Measurements from ENCODE around the gene TGFA. TPM values are rescaled to one million over a fixed set of nuclear protein-coding genes. Genes with fewer than 3 reads are reported as not detected.

Gene TGFA
- total and polyA plus RNA-seq, 8 donors: 0.33 to 15.6 (median 0.73) TPM

- no peak for DNase-seq
- ATAC-seq: no peak
These were observed 55.6 kb downstream of the TGFA start for GRCh38 chr2:70498054-70498453.

GRCh38 chr2:70496819-70497218 lies 56.8 kb downstream of the TGFA start:
- TF ChIP-seq CTCF (IDR thresholded peaks at IDR 0.05): no peak
- Histone ChIP-seq H3K27ac (no peak overlapping the region), H3K4me1 (no peaks in the 10 kb centered on the region), H3K9me3 (no peaks in the 10 kb centered on the region), H3K36me3 (no peaks in the 10 kb centered on the region), H3K27me3 (peaks cover 0 to 14% of the 10 kb centered on the region in 2 donors), H3K4me3 (no peak overlapping the region)
- intact Hi-C loops (cut with DNase I): no loop called here
- ATAC-seq (no peak), DNase-seq (no peak)

More at GRCh38 chr2:70498054-70498453, 55.6 kb downstream of the TGFA start:
- Histone ChIP-seq H3K27me3 (peaks cover 0 to 15% of the 10 kb centered on the region in 2 donors), H3K4me3 (no peak overlapping the region), H3K36me3 (no peaks in the 10 kb centered on the region), H3K9me3 (no peaks in the 10 kb centered on the region), H3K4me1 (no peaks in the 10 kb centered on the region), H3K27ac (no peak overlapping the region)
- TF ChIP-seq CTCF (IDR thresholded peaks at IDR 0.05): no peak
- intact Hi-C loops (cut with DNase I): no loop called here

GRCh38 chr2:70494293-70494886 lies 59.2 kb downstream of the TGFA start:
- Histone ChIP-seq H3K27me3 (peaks cover 0 to 6% of the 10 kb centered on the region in 2 donors), H3K4me3 (no peak overlapping the region), H3K36me3 (no peaks in the 10 kb centered on the region), H3K27ac (no peak overlapping the region), H3K4me1 (no peaks in the 10 kb centered on the region), H3K9me3 (no peaks in the 10 kb centered on the region)
- ATAC-seq: no peak
- TF ChIP-seq CTCF (IDR thresholded peaks at IDR 0.05): no peak
- DNase-seq: no peak
- intact Hi-C loops (cut with DNase I): no loop called here

- no peaks in the 10 kb centered on the region for H3K9me3 ChIP-seq
- ATAC-seq (no peak), DNase-seq (no peak)
- no peaks in the 10 kb centered on the region for H3K4me1 ChIP-seq
- H3K27ac ChIP-seq: no peak overlapping the region
- H3K36me3 ChIP-seq: no peaks in the 10 kb centered on the region
- H3K4me3 ChIP-seq: no peak overlapping the region
- no peaks in the 10 kb centered on the region for H3K27me3 ChIP-seq
- TF ChIP-seq CTCF (IDR thresholded peaks at IDR 0.05): no peak
- intact Hi-C loops (cut with DNase I): no loop called here
These were observed 63.2 kb downstream of the TGFA start for GRCh38 chr2:70490381-70490780.

GRCh38 chr2:70489165-70489564 lies 64.5 kb downstream of the TGFA start:
- no peaks in the 10 kb centered on the region for H3K9me3 ChIP-seq
- H3K36me3 ChIP-seq: no peaks in the 10 kb centered on the region
- H3K4me3 ChIP-seq: no peak overlapping the region
- intact Hi-C loops (cut with DNase I): no loop called here
- no peak overlapping the region for H3K27ac ChIP-seq
- ATAC-seq: no peak
- no peaks in the 10 kb centered on the region for H3K27me3 ChIP-seq
- no peak for TF ChIP-seq CTCF (IDR thresholded peaks at IDR 0.05)
- no peak for DNase-seq
- H3K4me1 ChIP-seq: no peaks in the 10 kb centered on the region

All from left lung (tissue), 10 donors.